KOPT-K1 (cell line): ENCODE measurements around the gene KIF19.

ENCODE experiments used
- H3K27ac ChIP-seq: fragments of 200-600 bp; sonication (generic); 2 replicates; pipeline ENCODE4 v1.5.1; 2016; ENCODE audit warnings: antibody characterized with exemption, mild to moderate bottlenecking, low read depth, low read length; ENCODE audit not compliant: poor library complexity, severe bottlenecking
- H3K36me3 ChIP-seq: fragments of 200-600 bp; sonication (generic); 2 replicates; pipeline ENCODE4 v1.5.1; 2017; ENCODE audit warnings: antibody characterized with exemption, mild to moderate bottlenecking, low read length, moderate library complexity; ENCODE audit not compliant: insufficient read depth
- H3K9me3 ChIP-seq: fragments of 200-600 bp; sonication (generic); 2 replicates; pipeline ENCODE4 v1.5.1; 2017; ENCODE audit warnings: antibody characterized with exemption, low read length, mild to moderate bottlenecking; ENCODE audit not compliant: insufficient read depth, poor library complexity, severe bottlenecking

The KIF19 gene

GRCh38 chr17:74379495-74380085 is 53.6 kb downstream of the KIF19 start:
- Histone ChIP-seq H3K36me3 (no peaks in the 10 kb centered on the region), H3K9me3 (no peaks in the 10 kb centered on the region), H3K27ac (peak overlapping the region; percentile 23)

- H3K27ac ChIP-seq = peak overlapping the region; percentile 23
- H3K36me3 ChIP-seq = no peaks in the 10 kb centered on the region
- H3K9me3 ChIP-seq = no peaks in the 10 kb centered on the region
Observed at GRCh38 chr17:74380086-74380958, 54.3 kb downstream of the KIF19 start.

DNA sequence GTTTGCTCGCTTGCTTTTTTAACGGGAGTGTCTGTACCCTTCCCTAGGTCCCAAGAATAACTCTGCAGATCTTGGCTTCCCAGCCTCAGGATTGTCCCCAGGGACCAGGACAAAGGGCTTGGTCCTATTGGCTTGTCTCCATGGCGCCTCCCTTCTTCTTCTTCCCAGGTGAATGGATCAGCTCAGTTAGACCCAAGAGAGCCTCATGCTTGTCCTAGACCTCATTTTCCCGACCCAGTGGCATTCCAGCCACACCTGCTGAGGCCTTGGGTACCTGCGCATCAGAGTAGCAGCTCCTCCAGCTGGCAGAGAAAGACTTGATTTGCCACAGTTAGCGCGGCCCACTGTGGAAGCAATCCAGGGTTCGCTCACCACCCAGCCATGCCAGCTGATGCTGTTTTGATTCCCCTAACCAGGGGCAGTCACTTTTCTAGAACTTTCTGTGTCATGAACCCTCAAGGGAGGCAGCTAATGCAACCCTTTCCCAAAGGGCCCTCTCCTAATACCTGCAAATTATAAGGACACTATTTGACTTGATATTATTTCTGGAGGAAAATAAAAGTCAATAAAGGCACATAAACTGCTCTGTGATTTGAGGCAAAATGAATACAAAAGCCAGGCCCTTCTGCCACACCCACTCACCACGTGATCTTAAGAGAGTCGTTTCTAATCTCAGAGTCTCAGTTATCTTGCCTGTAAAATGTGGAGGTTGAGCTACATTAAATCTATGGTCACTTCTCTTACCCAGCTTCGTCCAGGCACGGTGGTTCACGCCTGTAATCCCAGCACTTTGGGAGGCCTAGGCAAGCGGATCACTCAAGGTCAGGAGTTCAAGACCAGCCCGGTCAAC is 55.2 kb downstream of the KIF19 start:
- Histone ChIP-seq H3K36me3 (no peaks in the 10 kb centered on the region), H3K27ac (no peak overlapping the region)

GRCh38 chr17:74383141-74383540 is 57.1 kb downstream of the KIF19 start:
- Histone ChIP-seq H3K36me3 (no peaks in the 10 kb centered on the region), H3K27ac (no peak overlapping the region), H3K9me3 (no peaks in the 10 kb centered on the region)

More for the DNA sequence above, 55.2 kb downstream of the KIF19 start:
- no peaks in the 10 kb centered on the region for H3K9me3 ChIP-seq

GRCh38 chr17:74385201-74385600 is 59.2 kb downstream of the KIF19 start:
- H3K27ac ChIP-seq = no peak overlapping the region
- H3K9me3 ChIP-seq = no peaks in the 10 kb centered on the region
- H3K36me3 ChIP-seq = no peaks in the 10 kb centered on the region

- Histone ChIP-seq H3K36me3 (no peaks in the 10 kb centered on the region), H3K9me3 (no peaks in the 10 kb centered on the region), H3K27ac (no peak overlapping the region)
Observed at GRCh38 chr17:74386386-74386785, 60.4 kb downstream of the KIF19 start.

- no peak overlapping the region for H3K27ac ChIP-seq
- H3K9me3 ChIP-seq = no peaks in the 10 kb centered on the region
- no peaks in the 10 kb centered on the region for H3K36me3 ChIP-seq
Observed at GRCh38 chr17:74387365-74388218, 61.6 kb downstream of the KIF19 start.

DNA sequence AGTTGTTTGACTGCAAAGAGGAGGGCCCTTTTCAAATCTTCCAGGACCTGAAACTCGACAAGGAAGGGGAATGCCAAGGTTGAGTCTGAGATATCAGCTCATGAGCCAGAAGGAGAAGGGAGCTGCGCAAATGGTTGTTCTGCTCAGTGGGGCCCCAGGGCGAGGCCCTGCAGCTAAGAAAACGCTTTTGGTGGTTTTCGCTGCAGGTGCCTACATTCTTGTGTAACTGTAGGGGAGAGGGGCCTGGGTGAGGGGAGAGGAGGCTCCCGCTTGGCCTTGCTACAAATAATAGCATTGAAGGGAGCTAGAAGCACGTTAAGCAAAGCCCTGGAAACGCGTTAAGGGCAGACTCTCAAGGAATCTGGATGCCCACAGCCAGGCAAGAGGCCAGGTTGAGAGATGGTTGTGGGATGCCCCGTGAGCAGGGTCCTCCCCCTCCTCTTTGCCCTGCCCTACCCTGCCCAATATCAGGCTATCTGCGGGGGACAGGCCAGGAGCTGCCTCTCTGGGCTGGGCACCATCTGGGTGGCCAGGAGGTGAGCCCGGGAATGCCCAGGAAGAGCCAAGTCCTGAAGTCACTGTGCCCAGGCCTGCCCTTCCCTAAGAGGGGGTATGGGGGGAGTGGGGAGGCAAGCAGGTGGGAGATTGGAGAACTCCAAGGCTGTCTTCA is 63.2 kb downstream of the KIF19 start:
- peak overlapping the region; percentile 67 for H3K27ac ChIP-seq
- H3K9me3 ChIP-seq = no peaks in the 10 kb centered on the region
- H3K36me3 ChIP-seq = no peaks in the 10 kb centered on the region

DNA sequence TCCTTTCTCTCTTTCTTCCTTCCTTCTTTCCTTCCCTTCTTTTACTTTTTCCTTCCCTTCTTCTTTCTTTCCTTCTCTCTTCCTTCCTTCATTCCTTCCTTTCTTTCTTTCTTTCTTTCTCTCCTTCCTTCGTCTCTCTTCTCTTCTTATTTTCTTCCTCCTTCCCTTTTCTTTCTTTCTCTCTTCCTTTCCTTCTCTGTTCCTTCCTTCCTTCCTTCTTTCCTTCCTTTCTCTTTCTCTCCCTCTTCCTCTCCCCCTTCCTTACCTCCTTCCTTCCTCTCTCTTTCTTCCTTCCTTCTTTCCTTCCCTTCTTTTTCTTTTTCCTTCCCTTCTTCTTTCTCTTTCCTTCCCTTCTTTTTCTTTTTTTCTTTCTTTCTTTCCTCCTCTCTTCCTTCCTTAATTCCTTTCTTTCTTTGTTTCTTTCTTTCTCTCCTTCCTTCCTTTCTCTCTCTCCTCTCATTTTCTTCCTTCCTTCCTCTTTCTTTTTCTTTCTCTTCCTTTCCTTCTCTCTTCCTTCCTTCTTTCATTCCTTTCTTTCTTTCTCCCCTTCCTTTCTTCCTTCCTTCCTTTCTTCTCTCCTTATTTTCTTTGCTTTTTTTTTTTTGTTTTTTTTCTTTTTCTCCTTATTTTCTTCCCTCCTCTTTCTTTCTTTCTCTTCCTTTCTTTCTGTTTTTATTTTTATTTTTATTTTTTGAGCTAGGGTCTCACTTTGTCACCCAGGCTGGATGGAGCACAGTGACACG is 64.1 kb downstream of the KIF19 start:
- H3K36me3 ChIP-seq = no peaks in the 10 kb centered on the region
- peak overlapping the region; percentile 67 for H3K27ac ChIP-seq
- no peaks in the 10 kb centered on the region for H3K9me3 ChIP-seq

DNA sequence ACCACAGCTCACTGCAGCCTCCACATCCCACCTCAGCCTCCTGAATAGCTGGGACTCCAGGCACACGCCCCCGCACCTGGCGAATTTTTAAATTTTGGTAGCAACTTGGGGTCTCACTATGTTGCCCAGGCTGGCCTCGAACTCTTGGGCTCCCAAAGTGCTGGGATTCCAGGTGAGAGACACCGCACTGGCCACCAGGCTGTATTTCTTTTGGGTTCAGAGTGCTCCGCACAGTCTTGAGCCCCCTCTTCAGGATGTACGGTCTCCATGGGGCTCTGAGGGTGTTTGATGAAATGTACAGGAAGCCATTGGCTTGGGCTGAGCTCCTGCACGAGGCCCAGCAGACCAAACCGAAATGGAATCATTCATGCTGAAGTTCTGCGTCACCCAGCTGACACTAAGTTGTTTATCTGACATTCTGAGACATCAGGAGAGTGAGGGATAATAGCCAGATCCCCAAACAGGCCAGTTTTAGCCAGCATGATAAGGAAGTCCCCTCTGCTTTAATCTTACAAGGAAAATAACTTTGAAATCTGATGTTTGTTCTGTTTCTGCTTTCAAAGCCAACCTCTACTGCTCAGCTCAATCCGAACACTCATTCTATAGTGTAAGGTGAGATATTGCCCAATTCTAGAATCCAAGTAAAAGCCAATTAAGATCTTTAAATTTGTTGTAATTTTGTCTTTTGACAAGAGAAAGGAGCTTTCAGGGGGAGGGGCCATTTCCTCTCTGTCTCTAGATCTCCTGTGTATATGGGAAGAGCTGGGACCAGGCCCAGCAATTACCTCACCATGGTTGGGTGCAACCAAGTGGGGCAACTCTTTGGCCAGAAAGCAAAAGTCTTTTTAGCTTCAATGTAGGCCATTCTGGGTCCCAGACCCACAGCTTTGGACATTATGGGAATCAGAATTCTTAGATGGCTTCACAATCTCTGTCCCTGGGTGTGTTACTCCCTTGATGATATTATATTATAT is 64.9 kb downstream of the KIF19 start:
- H3K36me3 ChIP-seq = no peaks in the 10 kb centered on the region
- H3K27ac ChIP-seq = no peak overlapping the region
- H3K9me3 ChIP-seq = no peaks in the 10 kb centered on the region

- Histone ChIP-seq H3K27ac (no peak overlapping the region), H3K36me3 (no peaks in the 10 kb centered on the region), H3K9me3 (no peaks in the 10 kb centered on the region)
Observed at GRCh38 chr17:74391771-74392170, 65.7 kb downstream of the KIF19 start.

GRCh38 chr17:74392848-74393247 is 66.8 kb downstream of the KIF19 start:
- H3K36me3 ChIP-seq = no peaks in the 10 kb centered on the region
- no peaks in the 10 kb centered on the region for H3K9me3 ChIP-seq
- no peak overlapping the region for H3K27ac ChIP-seq
